Measurements from ENCODE around the gene CHRNG.

The CHRNG gene

GRCh38 chr2:232540441-232541041, 1.0 kb downstream of the CHRNG start:
- peak; percentile 54 for DNase-seq (ENCODE audit: low spot score)
- no peak overlapping the region for H3K4me3 ChIP-seq
- no peak for TF ChIP-seq CTCF (IDR thresholded peaks at IDR 0.05)

GRCh38 chr2:232541195-232541960, 1.9 kb downstream of the CHRNG start:
- Histone ChIP-seq H3K4me3 (no peak overlapping the region), H3K27ac (no peak overlapping the region)
- DNase-seq (ENCODE audit: low spot score), result peak; percentile 69
- no peak for TF ChIP-seq CTCF (IDR thresholded peaks at IDR 0.05)

More at GRCh38 chr2:232540441-232541041, 1.0 kb downstream of the CHRNG start:
- H3K27ac ChIP-seq, result no peak overlapping the region

GRCh38 chr2:232541961-232542714, 2.6 kb downstream of the CHRNG start:
- TF ChIP-seq CTCF (IDR thresholded peaks at IDR 0.05), result no peak
- Histone ChIP-seq H3K4me3 (no peak overlapping the region), H3K27ac (no peak overlapping the region)
- DNase-seq (ENCODE audit: low spot score), result peak; percentile 62

GRCh38 chr2:232542715-232543467, 3.4 kb downstream of the CHRNG start:
- Histone ChIP-seq H3K4me3 (no peak overlapping the region), H3K27ac (no peak overlapping the region)
- DNase-seq (ENCODE audit: low spot score), result peak; percentile 52
- no peak for TF ChIP-seq CTCF (IDR thresholded peaks at IDR 0.05)

- peak; percentile 53 for DNase-seq (ENCODE audit: low spot score)
- Histone ChIP-seq H3K4me3 (no peak overlapping the region), H3K27ac (no peak overlapping the region)
- no peak for TF ChIP-seq CTCF (IDR thresholded peaks at IDR 0.05)
Observed at GRCh38 chr2:232543491-232543890, 4.0 kb downstream of the CHRNG start.

- H3K4me3 ChIP-seq, result no peak overlapping the region
- peak; percentile 50 for DNase-seq (ENCODE audit: low spot score)
- no peak for TF ChIP-seq CTCF (IDR thresholded peaks at IDR 0.05)
- no peak overlapping the region for H3K27ac ChIP-seq
Observed at GRCh38 chr2:232543928-232544631, 4.6 kb downstream of the CHRNG start.
